ENCODE results near the gene MSANTD4.

GRCh38 chr11:105968021-105968697 is 53.9 kb downstream of the MSANTD4 start:
- TF ChIP-seq CTCF (IDR thresholded peaks at IDR 0.05; ENCODE audit: low read depth, low read length), result no peak
- no peak for TF ChIP-seq EZH2phosphoT487 (IDR thresholded peaks at IDR 0.05; ENCODE audit: low read depth)
